ENCODE data around the gene C3orf62. TPM values are rescaled to one million over a fixed set of nuclear protein-coding genes. Genes with fewer than 3 reads are reported as not detected.
"Not testable (repeated sequence)": the region's sequence is repeated elsewhere in the genome, so short reads cannot be mapped to it uniquely, and the experiment has no call there.

C3orf62 gene
- total RNA-seq, 1 donor from 2014 or later = 3.4 TPM

DNA sequence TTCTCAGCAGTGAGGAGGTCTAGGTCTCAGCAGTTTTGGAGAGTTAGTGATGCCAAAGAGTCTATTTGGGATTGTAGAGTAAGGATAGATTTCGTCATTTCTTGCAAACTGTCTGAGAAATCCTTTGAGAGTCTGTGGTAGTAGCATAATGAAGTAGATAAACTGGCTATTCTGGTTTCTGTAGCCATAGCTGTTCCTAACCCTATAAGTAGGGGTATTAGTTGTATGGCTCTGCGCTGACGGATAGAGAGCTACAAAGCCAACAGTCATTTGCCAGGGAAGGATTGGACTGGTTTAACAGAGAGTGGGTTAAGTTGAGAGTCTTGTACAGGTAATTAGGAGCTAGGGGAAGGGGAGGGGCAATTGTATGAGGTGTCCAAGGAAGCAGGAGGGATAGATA lies 55.0 kb downstream of the C3orf62 start:
- Mint-ChIP-seq H3K27me3 (ENCODE audit: insufficient read depth, low read depth) (peaks cover 12% of the 10 kb centered on the region), H3K36me3 (no peaks in the 10 kb centered on the region), H3K4me1 (peaks cover 8% of the 10 kb centered on the region), H3K9me3 (peaks cover 30% of the 10 kb centered on the region), H3K4me3 (no peak overlapping the region), H3K27ac (no peak overlapping the region)
- DNase-seq (ENCODE audit: low spot score) = no peak
- H3F3A ChIP-seq (ENCODE audit: low read depth) = no peaks in the 10 kb centered on the region
- no peak overlapping the region for H2AFZ ChIP-seq (replicated peaks)
- no peaks in the 10 kb centered on the region for H3K79me2 ChIP-seq (ENCODE audit: low read depth)
- no peaks in the 10 kb centered on the region for H4K20me1 ChIP-seq (ENCODE audit: low read depth)
- TF ChIP-seq EZH2 (IDR thresholded peaks at IDR 0.05) (no peak), CTCF (IDR thresholded peaks at IDR 0.05) (no peak), EZH2phosphoT487 (IDR thresholded peaks at IDR 0.05) (no peak)
- H3K9ac ChIP-seq = no peak overlapping the region
- no peaks in the 10 kb centered on the region for H3K36me3 ChIP-seq
- no peak overlapping the region for H3K4me2 ChIP-seq
- no peak overlapping the region for H3K4me3 ChIP-seq
- H3K27me3 ChIP-seq = no peaks in the 10 kb centered on the region
- no peak overlapping the region for H3K27ac ChIP-seq
- H3K9me3 ChIP-seq (ENCODE audit: low read depth) = no peaks in the 10 kb centered on the region
- no peaks in the 10 kb centered on the region for H3K4me1 ChIP-seq

DNA sequence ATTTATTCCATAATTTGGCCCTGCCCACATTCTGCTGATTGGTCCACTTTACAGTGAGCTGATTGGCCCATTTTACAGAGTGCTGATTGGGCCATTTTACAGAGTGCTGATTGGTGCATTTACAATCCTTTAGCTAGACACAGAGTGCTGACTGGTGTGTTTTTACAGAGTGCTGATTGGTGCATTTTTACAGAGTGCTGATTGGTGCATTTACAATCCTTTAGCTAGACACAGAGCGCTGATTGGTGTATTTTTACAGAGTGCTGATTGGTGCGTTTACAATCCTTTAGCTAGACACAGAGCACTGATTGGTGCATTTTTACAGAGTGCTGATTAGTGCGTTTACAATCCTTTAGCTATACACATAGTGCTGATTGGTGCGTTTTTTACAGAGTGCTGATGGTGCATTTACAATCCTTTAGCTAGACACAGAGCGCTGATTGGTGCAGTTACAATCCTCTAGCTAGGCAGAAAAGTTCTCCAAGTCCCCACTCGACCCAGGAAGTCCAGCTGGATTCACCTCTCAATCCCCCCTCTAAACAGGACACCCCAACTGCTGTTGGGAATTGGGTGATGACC lies 56.0 kb downstream of the C3orf62 start:
- not testable (repeated sequence) for H3K36me3 ChIP-seq; H3K9ac ChIP-seq; H3K4me2 ChIP-seq; H3K27ac Mint-ChIP-seq; H3K36me3 Mint-ChIP-seq; H4K20me1 ChIP-seq (ENCODE audit: low read depth); H3K9me3 ChIP-seq (ENCODE audit: low read depth); H3K4me3 ChIP-seq; DNase-seq (ENCODE audit: low spot score); H3K27me3 ChIP-seq; H3K4me3 Mint-ChIP-seq; H2AFZ ChIP-seq (replicated peaks); H3K27ac ChIP-seq; H3K4me1 Mint-ChIP-seq; H3F3A ChIP-seq (ENCODE audit: low read depth); H3K79me2 ChIP-seq (ENCODE audit: low read depth); H3K4me1 ChIP-seq
- Mint-ChIP-seq H3K9me3 (peaks cover 20% of the 10 kb centered on the region), H3K27me3 (ENCODE audit: insufficient read depth, low read depth) (peaks cover 13% of the 10 kb centered on the region)

DNA sequence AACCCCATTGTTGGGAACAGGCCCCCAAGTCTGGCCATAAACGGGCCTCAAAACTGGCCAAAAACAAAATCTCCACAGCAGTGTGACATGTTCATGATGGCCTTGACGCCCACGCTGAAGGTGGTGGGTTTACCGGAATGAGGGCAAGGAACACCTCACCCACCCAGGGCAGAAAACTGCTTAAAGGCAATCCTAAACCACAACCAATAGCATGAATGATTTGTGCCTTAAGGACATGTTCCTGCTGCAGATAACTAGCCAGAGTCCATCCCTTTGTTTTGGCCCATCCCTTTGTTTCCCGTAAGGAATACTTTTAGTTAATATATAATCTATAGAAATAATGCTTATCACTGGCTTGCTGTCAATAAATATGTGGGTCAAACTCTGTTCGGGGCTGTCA lies 57.9 kb downstream of the C3orf62 start:
- Histone ChIP-seq H3F3A (ENCODE audit: low read depth) (no peaks in the 10 kb centered on the region), H3K4me3 (no peak overlapping the region), H3K36me3 (no peaks in the 10 kb centered on the region), H3K9ac (no peak overlapping the region), H4K20me1 (ENCODE audit: low read depth) (no peaks in the 10 kb centered on the region), H3K27ac (no peak overlapping the region), H3K4me2 (no peak overlapping the region), H3K27me3 (no peaks in the 10 kb centered on the region), H3K79me2 (ENCODE audit: low read depth) (no peaks in the 10 kb centered on the region), H2AFZ (replicated peaks) (no peak overlapping the region), H3K9me3 (ENCODE audit: low read depth) (no peaks in the 10 kb centered on the region), H3K4me1 (no peaks in the 10 kb centered on the region)
- Mint-ChIP-seq H3K36me3 (no peaks in the 10 kb centered on the region), H3K9me3 (peaks cover 23% of the 10 kb centered on the region), H3K4me3 (no peak overlapping the region), H3K27me3 (ENCODE audit: insufficient read depth, low read depth) (peaks cover 13% of the 10 kb centered on the region), H3K4me1 (peaks cover 8% of the 10 kb centered on the region), H3K27ac (no peak overlapping the region)
- DNase-seq (ENCODE audit: low spot score) = no peak
- TF ChIP-seq CTCF (IDR thresholded peaks at IDR 0.05) (no peak), EZH2 (IDR thresholded peaks at IDR 0.05) (no peak), EZH2phosphoT487 (IDR thresholded peaks at IDR 0.05) (no peak)

Small RNAs within 50 kb of the gene (microRNA-seq; reads per million reads assigned to microRNA genes)
- gene MIR4271 = not detected

Small RNAs within 50 kb of the gene (small RNA-seq; reads per million reads assigned to genes)
- gene AC121247.2 (not detected), gene MIR4271 (not detected), gene RF00019 (not detected)

Other genes with a start within 250 kb of the C3orf62 start
- gene IMPDH2, start 247.8 kb downstream of the C3orf62 start, total RNA-seq (ENCODE audit: low replicate concordance) = 271 and 313 TPM in 2 replicates
- gene QRICH1, start 183.2 kb downstream of the C3orf62 start, total RNA-seq (ENCODE audit: low replicate concordance) = 167 and 208 TPM in 2 replicates
- 240 and 347 TPM in 2 replicates for gene QARS1, start 172.5 kb downstream of the C3orf62 start, total RNA-seq (ENCODE audit: low replicate concordance)
- 36.0 and 60.6 TPM in 2 replicates for gene USP19, start 156.4 kb downstream of the C3orf62 start, total RNA-seq (ENCODE audit: low replicate concordance)
- gene LAMB2, start 144.2 kb downstream of the C3orf62 start, total RNA-seq (ENCODE audit: low replicate concordance) = 75.4 and 137 TPM in 2 replicates
- gene CCDC71, start 110.9 kb downstream of the C3orf62 start, total RNA-seq (ENCODE audit: low replicate concordance) = 18.8 and 41.9 TPM in 2 replicates
- gene KLHDC8B, start 105.6 kb downstream of the C3orf62 start, total RNA-seq (ENCODE audit: low replicate concordance) = 14.8 and 45.1 TPM in 2 replicates
- 17.7 and 21.0 TPM in 2 replicates for gene USP4, start 62.8 kb upstream of the C3orf62 start, total RNA-seq (ENCODE audit: low replicate concordance)
- gene GPX1, start 81.1 kb upstream of the C3orf62 start, total RNA-seq (ENCODE audit: low replicate concordance) = 70.8 and 165 TPM in 2 replicates
- 449 and 460 TPM in 2 replicates for gene RHOA, start 134.7 kb upstream of the C3orf62 start, total RNA-seq (ENCODE audit: low replicate concordance)
- gene TCTA, start 135.2 kb upstream of the C3orf62 start, total RNA-seq (ENCODE audit: low replicate concordance) = 1.4 and 5.2 TPM in 2 replicates
- gene AMT, start 145.2 kb upstream of the C3orf62 start, total RNA-seq (ENCODE audit: low replicate concordance) = 35.4 and 46.0 TPM in 2 replicates
- 6.6 and 12.4 TPM in 2 replicates for gene NICN1, start 152.1 kb upstream of the C3orf62 start, total RNA-seq (ENCODE audit: low replicate concordance)
- 67.5 and 94.5 TPM in 2 replicates for gene DAG1, start 193.0 kb upstream of the C3orf62 start, total RNA-seq (ENCODE audit: low replicate concordance)